Measurements from ENCODE around the gene RTEL1.

RTEL1 gene

GRCh38 chr20:63687419-63688178, 29.5 kb downstream of the RTEL1 start:
- DNase-seq (no peak), ATAC-seq (ENCODE audit: insufficient read depth, low read depth) (no peak)
- no peak overlapping the region for H3K4me3 ChIP-seq (ENCODE audit: low read depth in 1 of 2, low read length in 2 of 2)
- no peak overlapping the region for H3K4me2 ChIP-seq (ENCODE audit: insufficient read depth, low read length)
- peaks cover 14% of the 10 kb centered on the region for H4K20me1 ChIP-seq (ENCODE audit: insufficient read depth, low read length)
- peaks cover 19% of the 10 kb centered on the region for H3K36me3 ChIP-seq (ENCODE audit: insufficient read depth, low read length)
- no peaks in the 10 kb centered on the region for H3K9me3 ChIP-seq (ENCODE audit: insufficient read depth, low read length, severe bottlenecking)
- H3K27ac ChIP-seq (ENCODE audit: low read length) = no peak overlapping the region
- no peaks in the 10 kb centered on the region for H3K79me2 ChIP-seq (ENCODE audit: insufficient read depth, low read length)
- no peak overlapping the region for H3K9ac ChIP-seq (ENCODE audit: low read depth, low read length)
- no peaks in the 10 kb centered on the region for H3K4me1 ChIP-seq (ENCODE audit: insufficient read depth, low read length)
- no peak overlapping the region for H2AFZ ChIP-seq (ENCODE audit: low read depth, low read length)
- TF ChIP-seq EZH2 (IDR thresholded peaks at IDR 0.05; ENCODE audit: borderline replicate concordance, low read depth, low read length, severe bottlenecking) = no peak
- TF ChIP-seq CTCF (IDR thresholded peaks at IDR 0.05; ENCODE audit: borderline replicate concordance, extremely low read depth, low read length, poor library complexity, severe bottlenecking) = no peak
- no peaks in the 10 kb centered on the region for H3K27me3 ChIP-seq (ENCODE audit: insufficient read depth, low read length, poor library complexity)

GRCh38 chr20:63688228-63689045, 30.3 kb downstream of the RTEL1 start:
- no peaks in the 10 kb centered on the region for H3K27me3 ChIP-seq (ENCODE audit: insufficient read depth, low read length, poor library complexity)
- H3K4me1 ChIP-seq (ENCODE audit: insufficient read depth, low read length) = no peaks in the 10 kb centered on the region
- H3K9ac ChIP-seq (ENCODE audit: low read depth, low read length) = no peak overlapping the region
- no peaks in the 10 kb centered on the region for H3K9me3 ChIP-seq (ENCODE audit: insufficient read depth, low read length, severe bottlenecking)
- H3K4me3 ChIP-seq (ENCODE audit: low read depth in 1 of 2, low read length in 2 of 2) = no peak overlapping the region
- H2AFZ ChIP-seq (ENCODE audit: low read depth, low read length) = no peak overlapping the region
- ATAC-seq (ENCODE audit: insufficient read depth, low read depth) (no peak), DNase-seq (no peak)
- no peak overlapping the region for H3K27ac ChIP-seq (ENCODE audit: low read length)
- H3K79me2 ChIP-seq (ENCODE audit: insufficient read depth, low read length) = no peaks in the 10 kb centered on the region
- H3K4me2 ChIP-seq (ENCODE audit: insufficient read depth, low read length) = no peak overlapping the region
- peaks cover 14% of the 10 kb centered on the region for H3K36me3 ChIP-seq (ENCODE audit: insufficient read depth, low read length)
- no peak for TF ChIP-seq CTCF (IDR thresholded peaks at IDR 0.05; ENCODE audit: borderline replicate concordance, extremely low read depth, low read length, poor library complexity, severe bottlenecking)
- no peak for TF ChIP-seq EZH2 (IDR thresholded peaks at IDR 0.05; ENCODE audit: borderline replicate concordance, low read depth, low read length, severe bottlenecking)
- H4K20me1 ChIP-seq (ENCODE audit: insufficient read depth, low read length) = peaks cover 9% of the 10 kb centered on the region

GRCh38 chr20:63689046-63690002, 31.2 kb downstream of the RTEL1 start:
- Histone ChIP-seq H3K9ac (ENCODE audit: low read depth, low read length) (no peak overlapping the region), H3K27ac (ENCODE audit: low read length) (no peak overlapping the region), H3K36me3 (ENCODE audit: insufficient read depth, low read length) (peaks cover 22% of the 10 kb centered on the region), H3K27me3 (ENCODE audit: insufficient read depth, low read length, poor library complexity) (no peaks in the 10 kb centered on the region), H4K20me1 (ENCODE audit: insufficient read depth, low read length) (peaks cover 7% of the 10 kb centered on the region; the same call in 1 of the 2 replicates), H3K4me1 (ENCODE audit: insufficient read depth, low read length) (no peaks in the 10 kb centered on the region), H2AFZ (ENCODE audit: low read depth, low read length) (no peak overlapping the region), H3K4me3 (ENCODE audit: low read depth in 1 of 2, low read length in 2 of 2) (no peak overlapping the region), H3K79me2 (ENCODE audit: insufficient read depth, low read length) (no peaks in the 10 kb centered on the region), H3K9me3 (ENCODE audit: insufficient read depth, low read length, severe bottlenecking) (no peaks in the 10 kb centered on the region), H3K4me2 (ENCODE audit: insufficient read depth, low read length) (no peak overlapping the region)
- DNase-seq (no peak), ATAC-seq (ENCODE audit: insufficient read depth, low read depth) (no peak)
- TF ChIP-seq CTCF (IDR thresholded peaks at IDR 0.05; ENCODE audit: borderline replicate concordance, extremely low read depth, low read length, poor library complexity, severe bottlenecking) (no peak), EZH2 (IDR thresholded peaks at IDR 0.05; ENCODE audit: borderline replicate concordance, low read depth, low read length, severe bottlenecking) (no peak)

Measured in DND-41 (cell line).